Testis (tissue), 3 donors: ENCODE data around the gene SPATA33. TPM values are rescaled to one million over a fixed set of nuclear protein-coding genes. Genes with fewer than 3 reads are reported as not detected.

Experiments used
- DNase-seq: peaks from one replicate; pipeline ENCODE4 v3.0.0-alpha.2; 2019
- H3K27ac ChIP-seq, 2 donors: fragments of 200-600 bp; sonication (generic); one replicate each; pipeline ENCODE4 v1.5.1; 2019
- H3K27me3 ChIP-seq: fragments of 200-600 bp; sonication (generic); one replicate; pipeline ENCODE4 v1.5.1; 2019
- H3K36me3 ChIP-seq: fragments of 200-600 bp; sonication (generic); one replicate; pipeline ENCODE4 v1.5.1; 2017; ENCODE audit warnings: low read depth; ENCODE audit errors: missing control alignments
- H3K4me1 ChIP-seq: fragments of 200-600 bp; sonication (generic); one replicate; pipeline ENCODE4 v1.5.1; 2019
- H3K4me3 ChIP-seq, 2 donors: fragments of 200-600 bp; sonication (generic); one replicate each; pipeline ENCODE4 v1.5.1; 2017 to 2019
- H3K9me3 ChIP-seq: fragments of 200-600 bp; sonication (generic); one replicate; pipeline ENCODE4 v1.5.1; 2017
- CTCF ChIP-seq, 3 experiments: fragments of 450-650 bp in 2 of 3; fragments of 200-600 bp in 1 of 3; sonication (generic) in 1 of 3; IDR thresholded peaks; one replicate each; pipeline ENCODE4 v1.5.1; 2016 to 2019; ENCODE audit warnings: antibody characterized with exemption in 3 of 3, mild to moderate bottlenecking in 2 of 3, moderate library complexity in 1 of 3
- POLR2A ChIP-seq: fragments of 450-650 bp; IDR thresholded peaks from one replicate; pipeline ENCODE4 v1.6.1; 2017; ENCODE audit warnings: antibody characterized with exemption, mild to moderate bottlenecking, moderate library complexity
- WGBS, 2 donors: methylation state at CpG; one replicate each; pipeline ENCODE4 v1.1.5; 2018; 5-methylcytosine and 5-hydroxymethylcytosine counted together
- intact Hi-C: fragments of 100-400 bp; cut with DNase I; formaldehyde crosslinking; loops from one replicate; pipeline ENCODE4 v1.15.1; 2023; ENCODE audit warnings: low total_unique reads
- polyA plus RNA-seq: library from polyadenylated mRNA; stranded (reverse); fragments of 350-450 nt; fragmentation: Illumina TruSeq; extraction: RNeasy Lipid Tissue Mini Kit (QIAGEN cat#74804); gene quantifications from one replicate; pipeline ENCODE4 v1.2.3, GENCODE V29; 2014; ENCODE audit warnings: low read depth, low replicate concordance; ENCODE audit not compliant: insufficient read depth
- total RNA-seq, 2 donors: library from RNA; depleted of rRNA; stranded (reverse); fragments of >200 nt; gene quantifications; one replicate each; pipeline ENCODE4 v1.2.3, GENCODE V29; 2016

The SPATA33 gene
- total and polyA plus RNA-seq, 3 donors from 2014 or later: 45.8 to 201 (median 85.0) TPM

- WGBS, 2 donors: 78 to 84% methylated on average over 14 of the region's 14 CpGs
- H3K36me3 ChIP-seq: no peaks in the 10 kb centered on the region
- H3K4me3 ChIP-seq: no peak overlapping the region
- H3K4me1 ChIP-seq: peaks cover 10% of the 10 kb centered on the region
- no peaks in the 10 kb centered on the region for H3K27me3 ChIP-seq
- no peak for DNase-seq
- intact Hi-C loops: no loop called here
- TF ChIP-seq CTCF (IDR thresholded peaks at IDR 0.05): no peak
- H3K27ac ChIP-seq: no peak overlapping the region
- no peaks in the 10 kb centered on the region for H3K9me3 ChIP-seq
Measured at GRCh38 chr16:89643769-89644300, 13.8 kb upstream of the SPATA33 start.

GRCh38 chr16:89645122-89645521, 12.5 kb upstream of the SPATA33 start:
- 86 to 89% methylated on average over 9 to 11 of the region's 11 CpGs for WGBS, 2 donors

GRCh38 chr16:89646270-89646669, 11.4 kb upstream of the SPATA33 start:
- Histone ChIP-seq H3K27ac (no peak overlapping the region), H3K9me3 (no peaks in the 10 kb centered on the region), H3K4me1 (peaks cover 5% of the 10 kb centered on the region), H3K4me3 (no peak overlapping the region), H3K36me3 (no peaks in the 10 kb centered on the region), H3K27me3 (no peaks in the 10 kb centered on the region)
- TF ChIP-seq POLR2A (no peak), CTCF (IDR thresholded peaks at IDR 0.05) (no peak)
- no peak for DNase-seq
- intact Hi-C loops: no loop called here
- WGBS, 2 donors: 91 to 100% methylated on average over 4 to 22 of the region's 22 CpGs

More at GRCh38 chr16:89645122-89645521, 12.5 kb upstream of the SPATA33 start:
- H3K27me3 ChIP-seq: no peaks in the 10 kb centered on the region
- TF ChIP-seq POLR2A (no peak), CTCF (IDR thresholded peaks at IDR 0.05) (no peak)
- H3K36me3 ChIP-seq: no peaks in the 10 kb centered on the region
- no peak for DNase-seq
- no peak overlapping the region for H3K27ac ChIP-seq
- H3K4me3 ChIP-seq: no peak overlapping the region
- intact Hi-C loops: no loop called here
- H3K9me3 ChIP-seq: no peaks in the 10 kb centered on the region
- H3K4me1 ChIP-seq: peaks cover 10% of the 10 kb centered on the region

GRCh38 chr16:89646906-89647305, 10.7 kb upstream of the SPATA33 start:
- no peaks in the 10 kb centered on the region for H3K36me3 ChIP-seq

More at GRCh38 chr16:89646906-89647305, 10.7 kb upstream of the SPATA33 start:
- Histone ChIP-seq H3K9me3 (no peaks in the 10 kb centered on the region), H3K4me3 (no peak overlapping the region), H3K27me3 (no peaks in the 10 kb centered on the region), H3K4me1 (peaks cover 1% of the 10 kb centered on the region), H3K27ac (no peak overlapping the region)
- intact Hi-C loops: no loop called here
- 93 to 94% methylated on average over 5 to 12 of the region's 12 CpGs for WGBS, 2 donors
- TF ChIP-seq CTCF (IDR thresholded peaks at IDR 0.05) (no peak), POLR2A (no peak)
- no peak for DNase-seq
